K562 (cell line): Measurements from ENCODE around the gene TBX1.

Experiments used
- AFF4 ChIP-seq: sonication (generic); formaldehyde crosslinking; IDR thresholded peaks from 2 replicates; pipeline ENCODE4 v1.8.0; 2023; ENCODE audit warnings: mild to moderate bottlenecking, missing genetic modification reagents
- BRF1 ChIP-seq: IDR thresholded peaks from 3 replicates; pipeline ENCODE4 v1.6.1; 2011; ENCODE audit warnings: borderline replicate concordance, mild to moderate bottlenecking; ENCODE audit not compliant: insufficient read length; ENCODE audit errors: extremely low read depth
- CHD1 ChIP-seq: fragments of 200-600 bp; sonication (generic); IDR thresholded peaks from one replicate; pipeline ENCODE4 v1.6.1; 2012; ENCODE audit warnings: mild to moderate bottlenecking, moderate library complexity, low read length, inconsistent platforms
- CTCF ChIP-seq, 3 experiments: IDR thresholded peaks in 2 of 3; conservative IDR thresholded peaks in 1 of 3; 2 replicates each; pipeline ENCODE4 v1.5.1; 2011 to 2012; ENCODE audit warnings: low read length in 3 of 3, mild to moderate bottlenecking in 3 of 3, control low read depth in 2 of 3, improper control_type of control experiment in 1 of 3, inconsistent platforms in 1 of 3, low read depth in 1 of 3, mixed read lengths in 1 of 3, moderate library complexity in 1 of 3; ENCODE audit not compliant: insufficient read depth in 2 of 3
- JUND ChIP-seq, 2 experiments: IDR thresholded peaks; 2 replicates in 1 of 2; 3 replicates in 1 of 2; pipeline ENCODE4 v1.6.1; 2011; ENCODE audit warnings: borderline replicate concordance in 2 of 2, low read depth in 2 of 2, low read length in 2 of 2, improper control_type of control experiment in 1 of 2, missing biosample characterization in 1 of 2, missing genetic modification characterization in 1 of 2, missing genetic modification reagents in 1 of 2
- POLR2AphosphoS2 ChIP-seq: IDR thresholded peaks from 2 replicates; pipeline ENCODE4 v1.6.1; 2012; ENCODE audit warnings: low read length, improper control_type of control experiment
- TBP ChIP-seq: optimal IDR thresholded peaks from 2 replicates; pipeline ENCODE3; 2011; ENCODE audit warnings: low read depth, low read length, improper control_type of control experiment
- U2AF1 ChIP-seq: fragments of 200-400 bp; formaldehyde crosslinking; optimal IDR thresholded peaks from 2 replicates; pipeline ENCODE3; 2017; ENCODE audit warnings: mild to moderate bottlenecking, low read depth, low read length, moderate library complexity
- ZNF324 ChIP-seq: fragments of 250-450 bp; sonication (Bioruptor Pico); IDR thresholded peaks from 2 replicates; pipeline ENCODE4 v1.4.0; 2020; ENCODE audit warnings: mild to moderate bottlenecking
- ZNF764 ChIP-seq: fragments of 250-450 bp; sonication (Bioruptor Pico); IDR thresholded peaks from 2 replicates; pipeline ENCODE4 v1.4.0; 2020; ENCODE audit warnings: low read depth, mild to moderate bottlenecking, moderate library complexity

GRCh38 chr22:19793161-19793560, 32.6 kb downstream of the TBX1 start:
- TF ChIP-seq JUND (IDR thresholded peaks at IDR 0.05; ENCODE audit: borderline replicate concordance, low read depth, low read length) (no peak), JUND (tag; IDR thresholded peaks at IDR 0.05; ENCODE audit: borderline replicate concordance, low read depth, low read length) (no peak), AFF4 (no peak), TBP (no peak), ZNF764 (no peak), CHD1 (no peak), U2AF1 (no peak), ZNF324 (CRISPR knock-in tag) (no peak), CTCF (IDR thresholded peaks at IDR 0.05 in 2 of 3, conservative IDR thresholded peaks at IDR 0.05 in 1 of 3; ENCODE audit: insufficient read depth in 2 of 3, low read depth in 1 of 3, low read length in 3 of 3) (no peak), BRF1 (no peak), POLR2AphosphoS2 (no peak)
